BJ (cell line): ENCODE data around the gene POLDIP3. TPM values are rescaled to one million over a fixed set of nuclear protein-coding genes. Genes with fewer than 3 reads are reported as not detected.

Experiments
- CTCF ChIA-PET: fragments of 350-600 bp; formaldehyde crosslinking; extraction: SDS; loops from one replicate; lab custom pipeline; 2021; ENCODE audit warnings: antibody characterized with exemption, inconsistent platforms; lab: Yijun Ruan, JAX
- POLR2A ChIA-PET: fragments of 300-600 bp; sonication (Branson Sonifier 250); formaldehyde crosslinking; extraction: SDS; loops from one replicate; lab custom pipeline; 2021; ENCODE audit warnings: antibody characterized with exemption; lab: Charles Lee
- DNase-seq: peaks from one replicate; pipeline ENCODE4 v3.0.0-alpha.2; 2011; ENCODE audit warnings: low read depth
- H3K27me3 ChIP-seq: 2 replicates; pipeline ENCODE4 v1.6.0; 2011; ENCODE audit warnings: low read length; ENCODE audit not compliant: control insufficient read depth, insufficient read depth
- H3K36me3 ChIP-seq: 2 replicates; pipeline ENCODE4 v1.5.1; 2011; ENCODE audit warnings: low read length; ENCODE audit not compliant: control insufficient read depth, insufficient read depth
- H3K4me3 ChIP-seq: 2 replicates; pipeline ENCODE4 v1.5.1; 2011; ENCODE audit warnings: low read depth, mild to moderate bottlenecking, control low read depth, low read length
- polyA plus RNA-seq: library from polyadenylated mRNA; depleted of rRNA; stranded (reverse); fragments of >200 nt; gene quantifications from 2 replicates; pipeline ENCODE4 v1.2.3, GENCODE V29; 2011
- TF ChIP-seq, protein P1 (sequence below): IDR thresholded peaks from 2 replicates; pipeline ENCODE4 v1.5.1; 2011; ENCODE audit warnings: low read depth, mild to moderate bottlenecking, control low read depth, inconsistent platforms, low read length, moderate library complexity; ENCODE audit not compliant: insufficient read depth

POLDIP3 gene
- polyA plus RNA-seq, 1 experiment: 54.3 TPM

DNA sequence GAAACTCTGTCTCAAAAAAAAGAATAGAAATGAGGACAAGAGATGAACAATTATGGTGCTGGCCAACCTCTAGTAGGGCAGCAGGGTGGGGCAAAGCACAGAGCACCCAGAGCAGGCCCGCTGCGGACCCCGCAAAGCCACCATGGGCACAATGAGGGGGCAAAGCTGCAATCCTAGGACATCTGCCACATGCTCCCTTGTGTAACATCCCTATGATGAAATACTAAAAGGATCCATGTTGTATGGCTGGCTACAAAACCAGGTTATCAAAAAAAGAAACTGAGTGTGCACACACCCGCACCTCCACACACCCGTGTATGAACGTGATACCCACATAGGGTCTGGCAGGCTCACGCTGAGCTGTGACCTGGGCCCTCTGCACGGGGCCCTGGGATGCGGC, 18.3 kb upstream of the POLDIP3 start:
- Histone ChIP-seq H3K27me3 (no peaks in the 10 kb centered on the region), H3K36me3 (peaks cover 38% of the 10 kb centered on the region), H3K4me3 (no peak overlapping the region)
- CTCF ChIA-PET: interaction anchor here (0.7 to 5.2 kb wide), 2 partner anchors 11 to 86 kb away, joined by 4 to 24 read pairs; no protein-coding TSS in a partner anchor
- TF ChIP-seq, protein P1, sequence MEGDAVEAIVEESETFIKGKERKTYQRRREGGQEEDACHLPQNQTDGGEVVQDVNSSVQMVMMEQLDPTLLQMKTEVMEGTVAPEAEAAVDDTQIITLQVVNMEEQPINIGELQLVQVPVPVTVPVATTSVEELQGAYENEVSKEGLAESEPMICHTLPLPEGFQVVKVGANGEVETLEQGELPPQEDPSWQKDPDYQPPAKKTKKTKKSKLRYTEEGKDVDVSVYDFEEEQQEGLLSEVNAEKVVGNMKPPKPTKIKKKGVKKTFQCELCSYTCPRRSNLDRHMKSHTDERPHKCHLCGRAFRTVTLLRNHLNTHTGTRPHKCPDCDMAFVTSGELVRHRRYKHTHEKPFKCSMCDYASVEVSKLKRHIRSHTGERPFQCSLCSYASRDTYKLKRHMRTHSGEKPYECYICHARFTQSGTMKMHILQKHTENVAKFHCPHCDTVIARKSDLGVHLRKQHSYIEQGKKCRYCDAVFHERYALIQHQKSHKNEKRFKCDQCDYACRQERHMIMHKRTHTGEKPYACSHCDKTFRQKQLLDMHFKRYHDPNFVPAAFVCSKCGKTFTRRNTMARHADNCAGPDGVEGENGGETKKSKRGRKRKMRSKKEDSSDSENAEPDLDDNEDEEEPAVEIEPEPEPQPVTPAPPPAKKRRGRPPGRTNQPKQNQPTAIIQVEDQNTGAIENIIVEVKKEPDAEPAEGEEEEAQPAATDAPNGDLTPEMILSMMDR: no peak
- POLR2A ChIA-PET: no interaction called here
- no peak for DNase-seq

DNA sequence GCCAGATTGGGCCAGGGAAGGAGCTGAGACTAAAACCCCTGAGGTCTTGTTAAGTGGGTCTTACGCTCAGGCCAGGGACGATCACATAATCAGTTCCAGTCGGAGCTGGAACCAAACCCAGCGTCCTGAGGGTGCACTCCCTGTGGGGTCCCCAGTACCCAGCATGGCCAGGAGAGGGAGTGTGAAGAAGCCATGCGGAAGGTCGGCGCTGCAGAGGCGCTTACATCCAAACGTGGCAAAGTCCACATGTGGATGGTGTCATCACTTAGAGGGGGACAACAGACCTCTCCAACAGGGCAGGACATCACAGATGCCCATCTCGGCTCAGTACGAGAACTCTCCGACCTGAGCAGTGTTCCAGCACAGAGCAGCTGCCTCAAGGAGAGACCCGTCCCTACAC, 17.4 kb upstream of the POLDIP3 start:
- H3K4me3 ChIP-seq: no peak overlapping the region
- H3K36me3 ChIP-seq: peaks cover 46% of the 10 kb centered on the region
- ChIA-PET POLR2A (no interaction called here), CTCF (interaction anchor here (1.0 to 5.2 kb wide), 4 partner anchors 10 to 188 kb away, joined by 3 to 24 read pairs (median 4); partner anchors contain the start of gene POLDIP3)
- DNase-seq: no peak
- TF ChIP-seq, protein P1: peak; percentile 45
- H3K27me3 ChIP-seq: no peaks in the 10 kb centered on the region

DNA sequence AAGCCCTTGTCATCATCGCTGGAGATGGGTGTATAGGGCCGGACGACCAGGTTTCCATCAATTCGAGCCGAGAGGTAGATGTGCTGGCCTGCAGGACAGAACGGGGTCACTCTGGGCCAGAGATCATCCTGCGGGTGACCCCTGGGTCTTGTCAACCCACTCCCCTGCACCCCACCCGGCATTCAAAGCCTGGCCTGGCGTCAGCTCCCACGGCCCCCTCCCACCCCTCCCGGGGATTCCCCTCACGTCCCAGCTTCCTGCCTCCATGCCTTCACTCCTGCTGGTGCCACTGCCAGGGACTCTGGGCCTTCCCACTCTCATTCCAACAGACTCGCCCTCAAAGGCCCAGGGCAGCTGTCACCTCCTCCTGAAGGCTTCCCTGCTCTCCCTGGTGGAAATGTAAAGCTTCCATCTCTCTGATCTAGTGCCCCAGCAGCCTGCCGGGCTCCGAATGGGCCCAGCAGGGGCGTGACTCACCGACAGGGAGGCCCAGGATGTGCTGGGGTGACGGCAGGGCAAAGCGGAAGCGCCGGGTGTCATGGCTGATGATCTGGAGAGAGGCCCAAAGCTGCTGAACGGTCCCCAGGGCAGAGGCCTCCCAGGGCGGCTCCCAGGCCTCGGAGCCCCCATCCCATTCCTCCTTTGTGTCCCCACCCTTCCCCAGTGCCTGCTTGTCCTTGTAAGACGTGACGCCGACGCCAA, 16.4 kb upstream of the POLDIP3 start:
- POLR2A ChIA-PET: no interaction called here
- Histone ChIP-seq H3K27me3 (no peaks in the 10 kb centered on the region), H3K36me3 (peaks cover 47% of the 10 kb centered on the region), H3K4me3 (no peak overlapping the region)
- TF ChIP-seq, protein P1: no peak
- DNase-seq: no peak
- CTCF ChIA-PET: interaction anchor here (1.0 to 5.2 kb wide), 4 partner anchors 9 to 189 kb away, joined by 3 to 24 read pairs (median 4); partner anchors contain the start of gene POLDIP3

DNA sequence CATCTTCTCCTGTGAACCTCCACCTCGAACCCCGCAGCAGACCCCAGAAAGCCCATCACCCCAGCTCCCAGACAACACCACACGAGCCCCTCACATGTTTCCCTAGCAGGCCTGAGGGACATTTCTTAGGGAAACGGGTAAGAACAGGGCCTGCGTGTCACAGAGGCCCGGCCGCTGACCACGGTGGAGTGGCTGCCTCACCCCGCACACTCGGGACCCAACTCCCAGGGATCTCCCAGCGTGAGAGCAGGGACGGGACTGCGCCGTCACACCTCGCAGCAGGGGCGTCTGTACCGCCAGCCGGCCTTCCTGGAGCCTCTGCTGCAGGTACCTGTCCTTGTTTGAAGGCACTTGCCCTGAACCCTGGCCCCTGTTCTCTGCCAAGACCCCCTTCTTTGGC, 15.5 kb upstream of the POLDIP3 start:
- CTCF ChIA-PET: interaction anchor here (5.2 kb wide), 1 partner anchor 8 kb away, joined by 24 read pairs; no protein-coding TSS in a partner anchor
- Histone ChIP-seq H3K27me3 (no peaks in the 10 kb centered on the region), H3K36me3 (peaks cover 51% of the 10 kb centered on the region), H3K4me3 (no peak overlapping the region)
- POLR2A ChIA-PET: no interaction called here
- DNase-seq: no peak
- TF ChIP-seq, protein P1: no peak

DNA sequence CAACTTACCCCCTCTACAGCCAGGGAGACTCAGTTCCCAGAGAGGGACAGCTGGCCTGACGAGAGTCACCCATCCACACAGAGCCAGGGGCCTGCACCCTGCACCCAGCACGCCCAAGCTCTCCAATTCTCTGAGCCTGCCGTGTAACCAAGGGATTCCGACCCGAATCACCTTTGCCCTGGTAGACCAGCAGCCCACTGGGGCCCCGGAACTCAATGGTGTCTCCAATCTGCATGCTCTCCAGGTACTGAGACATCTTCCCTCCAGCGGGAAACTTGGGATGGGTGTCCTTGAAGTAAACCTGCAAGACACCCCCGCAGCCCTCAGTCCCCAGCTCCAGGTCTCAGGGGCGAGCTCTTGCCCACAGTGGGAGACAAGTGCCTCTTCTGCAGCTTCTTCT, 13.3 kb upstream of the POLDIP3 start:
- Histone ChIP-seq H3K27me3 (no peaks in the 10 kb centered on the region), H3K4me3 (no peak overlapping the region), H3K36me3 (peaks cover 59% of the 10 kb centered on the region)
- TF ChIP-seq, protein P1: no peak
- no peak for DNase-seq
- ChIA-PET CTCF (no interaction called here), POLR2A (no interaction called here)
